ENCODE data around the gene HES4.

Gene HES4

DNA sequence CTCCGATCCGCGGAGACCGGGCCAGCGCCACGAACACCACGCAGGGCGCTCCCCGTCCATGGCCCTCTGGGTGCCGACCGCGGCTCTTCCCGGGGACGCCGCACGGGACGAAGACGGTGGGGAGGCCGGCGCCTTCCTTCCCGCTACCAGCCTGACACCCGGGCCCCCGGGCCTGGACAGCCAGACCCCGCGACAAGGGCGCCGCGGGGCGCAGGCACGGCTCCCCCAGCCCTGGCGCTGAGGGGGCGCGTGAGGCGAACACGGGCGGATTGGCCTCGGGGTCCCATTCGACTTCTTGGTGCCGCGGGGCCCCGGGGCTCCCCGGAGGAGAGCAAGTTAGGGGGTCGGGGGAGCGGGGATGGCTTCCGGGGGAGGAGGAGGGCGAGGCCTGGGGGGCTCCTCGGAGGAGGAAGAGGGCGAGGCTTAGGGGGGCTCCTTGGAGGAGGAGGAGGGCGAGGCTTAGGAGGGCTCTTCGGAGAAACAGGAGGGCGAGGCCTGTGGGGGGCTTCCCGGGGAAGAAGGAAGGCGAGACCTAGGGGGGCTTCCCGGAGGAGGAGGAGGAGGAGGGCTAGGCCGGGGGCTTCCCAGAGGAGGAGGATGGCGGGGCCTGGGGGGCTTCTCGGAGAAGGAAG is 40.0 kb downstream of the HES4 start:
- TF ChIP-seq, protein P1, sequence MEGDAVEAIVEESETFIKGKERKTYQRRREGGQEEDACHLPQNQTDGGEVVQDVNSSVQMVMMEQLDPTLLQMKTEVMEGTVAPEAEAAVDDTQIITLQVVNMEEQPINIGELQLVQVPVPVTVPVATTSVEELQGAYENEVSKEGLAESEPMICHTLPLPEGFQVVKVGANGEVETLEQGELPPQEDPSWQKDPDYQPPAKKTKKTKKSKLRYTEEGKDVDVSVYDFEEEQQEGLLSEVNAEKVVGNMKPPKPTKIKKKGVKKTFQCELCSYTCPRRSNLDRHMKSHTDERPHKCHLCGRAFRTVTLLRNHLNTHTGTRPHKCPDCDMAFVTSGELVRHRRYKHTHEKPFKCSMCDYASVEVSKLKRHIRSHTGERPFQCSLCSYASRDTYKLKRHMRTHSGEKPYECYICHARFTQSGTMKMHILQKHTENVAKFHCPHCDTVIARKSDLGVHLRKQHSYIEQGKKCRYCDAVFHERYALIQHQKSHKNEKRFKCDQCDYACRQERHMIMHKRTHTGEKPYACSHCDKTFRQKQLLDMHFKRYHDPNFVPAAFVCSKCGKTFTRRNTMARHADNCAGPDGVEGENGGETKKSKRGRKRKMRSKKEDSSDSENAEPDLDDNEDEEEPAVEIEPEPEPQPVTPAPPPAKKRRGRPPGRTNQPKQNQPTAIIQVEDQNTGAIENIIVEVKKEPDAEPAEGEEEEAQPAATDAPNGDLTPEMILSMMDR (conservative IDR thresholded peaks at IDR 0.05; ENCODE audit: low read depth) = no peak
- ChIA-PET POLR2A (ENCODE audit: low non-redundant PET) (no interaction called here), CTCF (interaction anchor here (0.7 to 1.1 kb wide), 3 partner anchors 16 to 25 kb away, joined by 3 to 8 read pairs (median 4); no protein-coding TSS in a partner anchor)
- no peak for DNase-seq (ENCODE audit: low spot score)
- H3K27ac ChIP-seq = peak overlapping the region; percentile 69

DNA sequence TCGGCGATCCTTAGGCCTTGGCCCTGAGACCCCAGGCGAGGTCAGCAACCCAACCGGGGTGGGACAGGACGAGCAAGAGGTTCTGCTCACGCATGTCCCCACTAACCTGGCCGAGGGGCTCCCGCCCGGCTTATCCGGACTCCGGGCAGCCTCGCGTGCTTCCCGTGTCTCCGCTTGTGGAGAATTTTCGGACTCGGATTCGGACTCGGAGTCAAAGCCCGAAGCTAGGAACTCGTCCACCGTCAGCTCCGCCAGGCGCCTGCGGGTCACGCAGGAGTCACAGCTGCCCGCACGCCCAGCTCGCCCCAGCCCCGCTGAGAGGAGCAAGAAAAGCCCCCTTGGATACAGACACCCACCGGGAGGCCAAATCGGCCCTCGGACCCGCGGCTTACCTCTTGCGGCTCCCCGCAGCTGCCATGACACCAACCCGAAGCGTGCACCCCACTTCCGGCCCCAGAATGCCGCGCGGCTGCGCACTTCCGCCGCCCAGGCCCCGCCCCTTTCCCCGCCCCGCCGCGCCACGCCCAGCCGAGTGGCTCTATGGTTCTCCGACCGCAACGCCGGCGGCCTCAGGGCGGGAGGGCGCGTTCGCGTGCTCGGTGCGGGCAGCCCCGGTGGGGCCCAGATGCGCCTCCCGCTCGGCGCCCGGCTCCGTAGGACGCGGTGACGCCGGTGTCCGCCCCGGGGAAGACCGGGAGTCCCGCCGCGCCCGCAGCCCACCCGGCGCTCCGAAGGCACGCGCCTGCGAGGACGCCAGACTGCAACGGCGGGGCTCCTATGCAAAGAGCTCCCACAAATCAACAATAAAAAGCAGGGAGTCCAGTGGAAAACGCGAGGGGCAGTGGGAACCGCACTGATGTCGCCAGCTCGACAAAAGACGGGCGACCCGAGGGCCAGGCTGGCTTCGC is 40.8 kb downstream of the HES4 start, which contains the start of gene NOC2L:
Gene NOC2L, minus strand, starts transcription at position 434 of the 908 bp plus-strand sequence. Its CDS starts 16 bp downstream, at position 418.
- peak within 1 kb of the TSS; percentile 69 for H3K27ac ChIP-seq
- TF ChIP-seq, protein P1 (conservative IDR thresholded peaks at IDR 0.05; ENCODE audit: low read depth) = no peak
- ChIA-PET CTCF (interaction anchor here (0.7 to 1.1 kb wide), 4 partner anchors 17 to 40 kb away, joined by 3 to 8 read pairs (median 4); no protein-coding TSS in a partner anchor), POLR2A (ENCODE audit: low non-redundant PET) (no interaction called here)
- DNase-seq (ENCODE audit: low spot score) = peak; percentile 78

DNA sequence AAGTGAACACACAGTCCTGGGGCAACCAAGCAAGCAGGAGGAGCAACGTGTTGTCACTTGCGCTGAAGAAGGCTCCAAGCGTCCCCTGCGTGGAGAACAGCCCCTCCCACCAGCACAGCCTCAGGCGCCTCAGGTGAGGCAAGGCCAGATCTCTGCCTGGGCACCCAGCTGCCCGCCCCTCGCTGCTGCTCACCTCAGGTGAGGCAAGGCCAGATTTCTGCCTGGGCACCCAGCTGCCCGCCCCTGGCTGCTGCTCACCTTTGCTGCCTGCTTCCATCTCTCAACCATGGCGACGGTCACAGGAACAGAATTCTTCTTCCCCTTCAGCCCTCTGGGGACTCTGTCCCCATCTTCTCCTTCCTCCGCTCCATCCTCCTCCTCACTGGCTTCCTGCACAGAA is 43.3 kb downstream of the HES4 start:
- ChIA-PET POLR2A (ENCODE audit: low non-redundant PET) (no interaction called here), CTCF (no interaction called here)

DNA sequence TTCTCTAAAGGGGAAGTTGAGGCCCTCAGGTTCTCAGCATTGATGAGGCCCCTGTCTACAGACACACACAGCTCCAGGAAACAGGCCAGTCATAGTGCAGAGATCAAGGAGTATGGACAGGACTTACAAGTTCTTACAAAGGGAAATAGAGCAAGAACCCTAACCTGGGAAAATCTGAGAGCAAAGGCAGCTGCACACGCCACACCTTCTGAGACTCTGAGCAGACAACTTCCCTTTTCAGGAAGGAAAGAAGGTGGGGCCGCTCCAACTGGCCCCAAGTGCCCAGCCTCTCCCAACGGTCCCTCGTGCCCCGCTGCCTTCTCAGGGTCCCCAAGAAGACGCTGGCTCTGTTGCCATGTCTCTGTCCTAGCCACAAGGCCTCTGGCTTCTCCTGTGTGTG is 44.4 kb downstream of the HES4 start:
- H3K27ac ChIP-seq = no peak overlapping the region
- TF ChIP-seq, protein P1 (conservative IDR thresholded peaks at IDR 0.05; ENCODE audit: low read depth) = no peak
- POLR2A ChIA-PET (ENCODE audit: low non-redundant PET) = no interaction called here
- no peak for DNase-seq (ENCODE audit: low spot score)
- CTCF ChIA-PET = no interaction called here

More for the DNA sequence above, 43.3 kb downstream of the HES4 start:
- TF ChIP-seq, protein P1 (conservative IDR thresholded peaks at IDR 0.05; ENCODE audit: low read depth) = no peak
- H3K27ac ChIP-seq = no peak overlapping the region
- DNase-seq (ENCODE audit: low spot score) = no peak

DNA sequence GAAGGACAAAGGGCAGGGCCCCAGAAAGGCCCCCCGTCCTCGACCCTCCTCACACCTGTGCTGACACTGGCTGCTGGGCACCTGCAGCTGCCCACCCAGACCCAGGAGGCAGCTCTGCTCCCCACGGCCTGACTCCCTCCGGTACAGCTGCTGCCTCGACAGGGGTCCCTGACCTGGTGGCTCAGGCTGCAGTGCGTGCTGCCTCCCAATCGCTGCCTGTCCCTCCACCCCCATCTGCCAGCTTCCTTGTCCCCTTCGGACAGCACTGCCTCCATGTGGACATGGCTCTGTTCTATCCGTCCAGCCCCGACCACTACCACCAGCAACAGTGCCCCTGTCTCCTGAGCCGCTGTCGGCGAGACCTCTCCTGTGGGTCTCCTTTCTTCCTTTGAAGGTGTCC is 45.0 kb downstream of the HES4 start:
- CTCF ChIA-PET = no interaction called here
- POLR2A ChIA-PET (ENCODE audit: low non-redundant PET) = no interaction called here
- TF ChIP-seq, protein P1 (conservative IDR thresholded peaks at IDR 0.05; ENCODE audit: low read depth) = no peak
- DNase-seq (ENCODE audit: low spot score) = no peak
- H3K27ac ChIP-seq = no peak overlapping the region

DNA sequence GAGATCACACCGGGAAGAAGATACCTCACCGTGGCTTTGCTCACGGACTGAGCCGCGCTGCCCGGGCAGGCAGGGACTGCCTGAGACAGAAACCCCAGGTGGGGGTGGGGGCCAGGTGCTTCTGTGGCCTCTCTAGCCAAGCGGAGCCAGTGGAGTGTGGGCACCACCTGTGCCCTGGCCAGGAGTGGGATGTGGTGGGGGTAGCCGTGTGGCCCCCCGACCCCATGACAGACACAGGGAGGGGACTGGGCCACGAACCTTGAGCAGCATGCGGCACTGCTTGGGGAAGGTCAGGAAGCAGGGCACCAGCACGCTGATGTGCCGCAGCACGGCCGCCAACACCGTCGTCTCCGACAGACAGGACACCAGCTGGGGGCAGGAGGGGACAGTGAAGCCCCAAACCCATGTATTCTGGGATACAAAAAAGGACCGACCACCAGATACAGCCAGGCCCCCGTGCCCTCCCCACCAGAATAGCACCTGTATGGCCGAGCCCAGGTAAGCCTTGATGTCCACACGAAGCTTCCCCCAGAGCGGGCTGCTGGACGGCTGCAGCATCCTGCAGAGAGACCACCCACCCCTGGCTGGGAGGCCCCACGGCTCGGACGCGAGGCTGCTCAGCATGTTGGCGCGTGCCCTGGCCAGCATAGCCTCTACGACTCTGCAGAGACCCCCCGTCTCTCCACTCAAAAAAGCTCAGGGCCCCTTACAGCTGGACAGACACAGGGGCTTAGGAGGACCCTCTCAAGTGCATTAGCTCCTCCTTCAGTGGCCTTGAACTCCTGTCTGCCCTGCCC is 46.2 kb downstream of the HES4 start:
- TF ChIP-seq, protein P1 (conservative IDR thresholded peaks at IDR 0.05; ENCODE audit: low read depth) = no peak
- DNase-seq (ENCODE audit: low spot score) = no peak
- ChIA-PET POLR2A (ENCODE audit: low non-redundant PET) (no interaction called here), CTCF (interaction anchor here (1.0 kb wide), 1 partner anchor 84 kb away, joined by 3 read pairs; no protein-coding TSS in a partner anchor)
- no peak overlapping the region for H3K27ac ChIP-seq
